Esophagus muscularis mucosa (tissue), 3 donors: ENCODE results near the gene G6PD.

Experiments used
- CTCF ChIP-seq, 3 experiments: fragments of 200-600 bp in 2 of 3; fragments of 450-650 bp in 1 of 3; sonication (generic) in 2 of 3; IDR thresholded peaks; one replicate each; pipeline ENCODE4 v1.5.1; 2017 to 2019; ENCODE audit warnings: antibody characterized with exemption in 3 of 3, mild to moderate bottlenecking in 2 of 3, moderate library complexity in 1 of 3
- POLR2A ChIP-seq: fragments of 450-650 bp; IDR thresholded peaks from one replicate; pipeline ENCODE4 v1.6.1; 2017; ENCODE audit warnings: antibody characterized with exemption, moderate library complexity, mild to moderate bottlenecking, low read depth
- POLR2AphosphoS5 ChIP-seq, 2 donors: sonication (generic); formaldehyde crosslinking; IDR thresholded peaks; one replicate each; pipeline ENCODE4 v1.6.1; 2017; ENCODE audit warnings: antibody characterized with exemption in 2 of 2

GRCh38 chrX:154502989-154503388 lies 43.7 kb downstream of the G6PD start:
- TF ChIP-seq CTCF (IDR thresholded peaks at IDR 0.05) (no peak), POLR2AphosphoS5 (IDR thresholded peaks at IDR 0.05) (no peak), POLR2A (no peak)
